Fibroblast of peridontal ligament (primary cell): ENCODE results near the gene BLOC1S1.
"Not testable (repeated sequence)": the region's sequence is repeated elsewhere in the genome, so short reads cannot be mapped to it uniquely, and the experiment has no call there.

Source experiments
- DNase-seq: peaks from one replicate; pipeline ENCODE4 v3.0.0-alpha.2; 2010; ENCODE audit errors: extremely low read depth

BLOC1S1 gene

DNA sequence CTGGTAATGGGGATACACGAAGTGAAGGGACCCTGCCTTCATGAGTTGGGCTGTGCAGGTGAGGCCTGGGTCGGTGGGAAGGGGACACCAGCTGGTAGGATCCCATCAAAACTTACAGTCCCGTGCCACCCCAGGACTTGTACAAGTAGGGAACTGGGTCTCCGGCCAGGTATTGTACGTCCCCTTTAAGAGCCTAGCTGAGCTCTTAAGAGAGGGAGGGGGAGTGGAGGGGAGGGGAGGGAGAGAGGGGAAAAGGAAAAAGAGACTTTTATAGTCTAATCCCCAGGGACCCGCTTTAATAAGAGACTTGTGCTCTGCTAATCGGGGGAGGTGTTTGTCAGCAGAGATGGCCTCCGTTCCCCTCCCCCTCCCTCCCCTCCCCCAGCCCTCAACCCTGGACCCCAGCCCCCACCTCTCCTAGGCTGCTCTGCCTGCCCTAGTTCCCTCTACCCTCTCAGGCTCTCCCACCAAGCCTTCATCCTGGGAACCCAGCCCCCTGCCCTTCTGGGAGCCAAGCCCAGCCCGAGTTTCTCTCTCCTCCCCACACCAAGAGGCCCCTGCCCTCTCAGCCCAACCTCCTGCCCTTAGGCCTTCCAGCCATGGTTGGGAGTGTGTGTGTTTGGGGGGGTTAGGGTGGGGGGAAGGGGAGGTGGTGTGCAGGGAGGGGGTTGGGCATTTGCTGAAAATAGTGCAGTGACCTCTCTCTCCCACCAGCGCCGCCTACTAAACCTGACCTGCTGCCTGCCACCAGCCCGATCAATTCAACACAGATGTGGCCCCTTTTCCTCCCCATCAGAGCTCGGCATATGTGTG is 29.7 kb downstream of the BLOC1S1 start:
- DNase-seq: no peak

GRCh38 chr12:55746174-55746912 is 30.5 kb downstream of the BLOC1S1 start:
- no peak for DNase-seq

GRCh38 chr12:55746913-55747231 is 31.0 kb downstream of the BLOC1S1 start:
- no peak for DNase-seq

DNA sequence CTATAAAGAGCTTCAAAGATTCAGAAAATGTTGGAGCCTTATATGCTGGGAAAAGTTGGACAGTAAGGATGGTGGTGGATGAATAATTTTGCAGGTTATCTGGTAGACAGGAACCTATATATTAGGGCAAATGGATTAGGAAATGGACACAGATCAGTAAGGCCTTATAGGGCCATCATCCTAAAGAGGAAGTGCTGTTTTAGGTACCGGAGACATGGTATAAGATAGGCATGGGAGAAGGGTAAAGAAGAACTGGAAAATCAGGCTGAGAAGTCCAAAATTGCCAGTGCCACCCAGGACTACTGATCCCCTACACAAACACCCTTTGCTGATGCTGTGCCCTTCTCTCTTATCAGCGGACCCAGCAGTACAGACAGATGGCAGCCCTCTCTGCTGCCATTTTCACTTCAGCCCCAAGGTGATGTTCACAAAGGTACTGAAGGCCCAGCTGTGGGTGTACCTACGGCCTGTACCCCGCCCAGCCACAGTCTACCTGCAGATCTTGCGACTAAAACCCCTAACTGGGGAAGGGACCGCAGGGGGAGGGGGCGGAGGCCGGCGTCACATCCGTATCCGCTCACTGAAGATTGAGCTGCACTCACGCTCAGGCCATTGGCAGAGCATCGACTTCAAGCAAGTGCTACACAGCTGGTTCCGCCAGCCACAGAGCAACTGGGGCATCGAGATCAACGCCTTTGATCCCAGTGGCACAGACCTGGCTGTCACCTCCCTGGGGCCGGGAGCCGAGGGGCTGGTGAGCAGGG is 32.6 kb downstream of the BLOC1S1 start:
- DNase-seq: no peak

- DNase-seq: no peak
Measured at GRCh38 chr12:55755246-55755645, 39.4 kb downstream of the BLOC1S1 start.

- DNase-seq: no peak
Measured at GRCh38 chr12:55757701-55758100, 41.9 kb downstream of the BLOC1S1 start.

DNA sequence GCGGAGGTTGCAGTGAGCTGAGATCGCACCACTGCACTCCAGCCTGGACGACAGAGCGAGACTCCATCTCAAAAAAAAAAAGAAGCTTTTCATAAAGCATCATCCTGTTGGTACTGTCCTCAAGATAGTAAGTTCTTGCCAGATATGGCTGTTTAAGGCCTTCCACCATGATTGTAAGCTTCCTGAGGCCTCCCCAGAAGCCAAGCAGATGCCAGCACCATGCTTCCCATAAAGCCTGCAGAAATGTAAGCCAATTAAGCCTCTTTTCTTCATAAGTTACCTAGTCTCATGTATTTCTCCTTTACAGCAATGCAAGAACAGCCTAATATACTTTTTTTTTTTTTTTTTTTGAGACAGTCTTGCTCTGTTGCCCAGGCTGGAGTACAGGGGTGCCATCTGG is 42.7 kb downstream of the BLOC1S1 start:
- not testable (repeated sequence) for DNase-seq

GRCh38 chr12:55760663-55761062 is 44.8 kb downstream of the BLOC1S1 start:
- no peak for DNase-seq

DNA sequence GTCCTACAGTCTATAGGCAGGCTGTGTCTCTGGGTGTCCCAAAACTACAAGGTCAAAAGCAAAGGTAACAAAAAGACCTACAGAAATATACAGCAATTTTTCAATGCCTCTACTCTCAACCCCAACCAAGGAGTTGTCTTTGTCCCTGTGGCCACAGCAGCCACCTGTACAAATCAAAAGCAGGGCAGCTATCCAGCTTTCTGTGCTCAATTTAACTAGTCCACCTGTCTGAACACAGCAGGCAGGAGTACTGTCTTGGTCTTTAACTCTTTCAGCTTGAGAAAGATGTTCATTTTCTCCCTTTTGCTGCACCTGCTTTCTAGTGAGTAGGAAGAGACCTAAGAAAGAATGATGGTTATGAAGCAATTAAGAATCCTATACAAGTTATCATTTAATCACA is 46.8 kb downstream of the BLOC1S1 start:
- no peak for DNase-seq

GRCh38 chr12:55765736-55766290 is 50.0 kb downstream of the BLOC1S1 start:
- DNase-seq: no peak

DNA sequence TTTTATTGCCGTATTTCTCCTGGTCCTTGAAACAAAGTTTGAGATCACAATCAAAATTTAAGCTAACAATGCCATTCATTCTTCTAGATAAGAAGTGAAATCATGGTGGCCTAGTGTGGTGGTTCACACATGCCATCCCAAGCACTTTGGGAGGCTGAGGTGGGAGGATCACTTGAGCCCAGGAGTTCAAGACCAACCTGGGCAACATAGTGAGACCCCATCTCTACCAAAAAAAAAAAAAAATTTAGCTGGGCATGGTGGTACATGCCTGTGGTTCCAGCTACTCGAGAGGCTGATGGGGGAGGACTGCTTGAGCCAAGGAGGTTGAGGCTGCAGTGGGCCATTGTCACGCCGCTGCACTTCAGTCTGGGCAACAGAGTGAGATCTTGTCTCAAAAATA is 51.3 kb downstream of the BLOC1S1 start:
- no peak for DNase-seq
